HFFc6 (cell line): ENCODE results near the gene XPO4. TPM values are rescaled to one million over a fixed set of nuclear protein-coding genes. Genes with fewer than 3 reads are reported as not detected.

ENCODE experiments used
- DNase-seq: peaks from one replicate; pipeline ENCODE4 v3.0.0-alpha.2; 2018
- H3K27ac Mint-ChIP-seq: 2 replicates; pipeline ENCODE4 v1.8.0; 2020; ENCODE audit warnings: mild to moderate bottlenecking, mixed read lengths
- H3K27me3 Mint-ChIP-seq: 2 replicates; pipeline ENCODE4 v1.8.0; 2021; ENCODE audit warnings: mild to moderate bottlenecking, moderate library complexity, mixed read lengths; ENCODE audit not compliant: insufficient read depth
- H3K36me3 Mint-ChIP-seq: 2 replicates; pipeline ENCODE4 v1.8.0; 2021; ENCODE audit warnings: low read depth, mixed read lengths
- H3K4me1 Mint-ChIP-seq: 2 replicates; pipeline ENCODE4 v1.8.0; 2020; ENCODE audit warnings: low read depth, mixed read lengths
- H3K4me3 Mint-ChIP-seq: 2 replicates; pipeline ENCODE4 v1.8.0; 2020; ENCODE audit warnings: mild to moderate bottlenecking, moderate library complexity, mixed read lengths
- H3K9me3 Mint-ChIP-seq: 2 replicates; pipeline ENCODE4 v1.8.0; 2020; ENCODE audit warnings: mild to moderate bottlenecking, mixed read lengths
- total RNA-seq, 6 experiments: library from RNA; stranded (reverse); fragmentation: NEBNext Ultra II Directional; extraction: Animal tissue kit (Norgen Biotek cat#: 25700); gene quantifications; 2 replicates in 1 of 6; 3 replicates in 5 of 6; pipeline ENCODE4 v1.2.3, GENCODE V29; 2021
- TF ChIP-seq, protein P1 (sequence below): fragments of 200-600 bp; sonication (generic); IDR thresholded peaks from 2 replicates; pipeline ENCODE4 v1.5.0; 2021; ENCODE audit warnings: antibody characterized with exemption, mild to moderate bottlenecking

The XPO4 gene
- total RNA-seq, 6 experiments from 2014 or later: 14.2 to 17.6 (median 15.2) TPM

DNA sequence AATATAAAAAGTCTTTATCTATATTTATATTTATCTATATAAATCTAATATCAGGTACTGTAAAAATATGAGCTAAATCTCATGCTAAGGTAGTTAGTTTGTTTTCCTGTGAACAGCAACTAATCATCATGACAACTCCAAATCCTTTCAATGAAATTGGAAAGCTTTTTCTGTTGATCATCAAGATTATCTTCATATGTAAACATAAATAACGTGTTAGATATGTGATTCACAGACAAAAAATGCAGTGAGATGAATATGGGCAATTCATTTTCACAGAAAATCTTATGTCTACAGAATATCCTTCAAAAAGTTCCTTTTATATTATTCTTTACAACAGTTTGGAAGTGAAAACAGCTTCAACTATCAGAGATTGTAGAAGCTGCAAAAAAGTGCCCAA lies 87.1 kb downstream of the XPO4 start:
- TF ChIP-seq, protein P1, sequence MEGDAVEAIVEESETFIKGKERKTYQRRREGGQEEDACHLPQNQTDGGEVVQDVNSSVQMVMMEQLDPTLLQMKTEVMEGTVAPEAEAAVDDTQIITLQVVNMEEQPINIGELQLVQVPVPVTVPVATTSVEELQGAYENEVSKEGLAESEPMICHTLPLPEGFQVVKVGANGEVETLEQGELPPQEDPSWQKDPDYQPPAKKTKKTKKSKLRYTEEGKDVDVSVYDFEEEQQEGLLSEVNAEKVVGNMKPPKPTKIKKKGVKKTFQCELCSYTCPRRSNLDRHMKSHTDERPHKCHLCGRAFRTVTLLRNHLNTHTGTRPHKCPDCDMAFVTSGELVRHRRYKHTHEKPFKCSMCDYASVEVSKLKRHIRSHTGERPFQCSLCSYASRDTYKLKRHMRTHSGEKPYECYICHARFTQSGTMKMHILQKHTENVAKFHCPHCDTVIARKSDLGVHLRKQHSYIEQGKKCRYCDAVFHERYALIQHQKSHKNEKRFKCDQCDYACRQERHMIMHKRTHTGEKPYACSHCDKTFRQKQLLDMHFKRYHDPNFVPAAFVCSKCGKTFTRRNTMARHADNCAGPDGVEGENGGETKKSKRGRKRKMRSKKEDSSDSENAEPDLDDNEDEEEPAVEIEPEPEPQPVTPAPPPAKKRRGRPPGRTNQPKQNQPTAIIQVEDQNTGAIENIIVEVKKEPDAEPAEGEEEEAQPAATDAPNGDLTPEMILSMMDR: no peak
- H3K4me1 Mint-ChIP-seq: peaks cover 49% of the 10 kb centered on the region
- no peaks in the 10 kb centered on the region for H3K27me3 Mint-ChIP-seq
- no peaks in the 10 kb centered on the region for H3K9me3 Mint-ChIP-seq
- no peak overlapping the region for H3K27ac Mint-ChIP-seq
- H3K4me3 Mint-ChIP-seq: no peak overlapping the region
- H3K36me3 Mint-ChIP-seq: peaks cover 23% of the 10 kb centered on the region
- no peak for DNase-seq

DNA sequence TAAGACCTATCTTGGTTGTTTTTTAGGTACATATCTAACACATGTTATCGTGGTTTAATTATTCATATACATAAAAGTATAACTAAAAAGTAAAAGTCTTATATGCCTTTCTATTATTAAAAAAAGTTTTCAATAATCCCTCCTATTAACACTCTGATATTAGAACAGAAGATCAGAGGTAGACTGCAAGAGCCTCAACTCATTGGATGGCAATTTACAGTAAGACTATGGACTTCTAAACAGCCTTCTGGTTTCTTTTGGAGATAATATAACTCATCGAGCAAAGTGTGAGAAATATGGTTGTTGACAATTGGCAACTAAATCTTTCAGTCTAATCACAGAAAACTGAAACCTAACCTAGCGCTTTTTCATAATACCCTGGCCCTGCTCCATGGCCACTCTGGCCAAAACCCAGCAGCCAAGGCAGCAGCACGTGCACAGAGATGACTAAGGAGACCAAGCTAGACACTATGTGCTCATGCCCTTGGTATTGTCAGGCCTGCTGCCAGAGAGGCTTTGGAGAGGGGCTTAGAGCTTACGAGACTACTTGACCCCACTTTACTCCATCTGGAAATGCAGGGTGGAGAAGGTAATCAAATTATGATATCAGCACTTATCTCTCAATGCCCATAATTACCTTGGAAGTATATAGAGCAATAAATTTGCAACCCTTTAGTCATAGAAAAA lies 88.2 kb downstream of the XPO4 start:
- Mint-ChIP-seq H3K4me3 (peak overlapping the region; percentile 8), H3K27ac (peak overlapping the region; percentile 92), H3K4me1 (peaks cover 50% of the 10 kb centered on the region), H3K36me3 (peaks cover 24% of the 10 kb centered on the region), H3K27me3 (no peaks in the 10 kb centered on the region), H3K9me3 (no peaks in the 10 kb centered on the region)
- TF ChIP-seq, protein P1: no peak
- DNase-seq: peak; percentile 92

DNA sequence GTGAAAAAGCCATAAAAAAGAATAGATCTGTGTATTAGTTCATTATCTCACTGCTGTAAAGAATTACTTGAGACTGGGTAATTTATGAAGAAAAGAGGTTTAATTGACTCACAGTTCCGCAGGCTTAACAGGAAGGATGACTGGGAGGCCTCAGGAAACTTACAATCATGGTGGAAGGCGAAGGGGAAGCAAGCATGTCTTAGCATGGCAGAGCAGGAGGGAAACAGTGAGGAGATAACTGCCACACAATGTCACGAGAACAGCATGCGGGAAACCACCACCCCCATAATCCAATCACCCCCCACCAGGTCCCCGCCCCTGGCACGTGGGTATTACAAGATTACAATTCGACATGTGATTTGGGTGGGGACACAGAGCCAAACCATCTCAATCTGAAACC lies 89.7 kb downstream of the XPO4 start:
- H3K4me1 Mint-ChIP-seq: peaks cover 50% of the 10 kb centered on the region
- H3K4me3 Mint-ChIP-seq: peak overlapping the region; percentile 8
- DNase-seq: no peak
- peak overlapping the region; percentile 75 for H3K27ac Mint-ChIP-seq
- TF ChIP-seq, protein P1: no peak
- H3K27me3 Mint-ChIP-seq: no peaks in the 10 kb centered on the region
- peaks cover 31% of the 10 kb centered on the region for H3K36me3 Mint-ChIP-seq
- H3K9me3 Mint-ChIP-seq: no peaks in the 10 kb centered on the region

DNA sequence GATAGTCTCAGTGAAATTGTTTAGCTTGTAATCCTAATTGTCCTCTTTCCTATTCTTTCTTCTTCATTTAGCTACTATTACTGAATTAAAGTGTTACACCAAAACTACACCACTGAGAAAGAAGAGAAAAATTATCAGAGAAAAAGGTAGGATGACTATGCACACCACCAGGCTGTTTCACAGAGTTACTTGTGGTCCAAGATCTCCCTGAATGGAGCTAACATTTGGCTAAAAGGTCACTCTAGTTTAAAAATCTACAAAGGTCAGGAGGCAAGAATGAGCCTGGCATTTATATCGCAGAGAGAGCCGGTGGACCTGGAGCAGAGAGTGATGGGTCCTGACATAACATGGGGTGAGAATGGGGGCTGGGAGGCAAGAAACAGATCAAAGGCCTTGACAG lies 91.7 kb downstream of the XPO4 start:
- peaks cover 43% of the 10 kb centered on the region for H3K4me1 Mint-ChIP-seq
- TF ChIP-seq, protein P1: no peak
- H3K27me3 Mint-ChIP-seq: no peaks in the 10 kb centered on the region
- no peak for DNase-seq
- H3K36me3 Mint-ChIP-seq: peaks cover 29% of the 10 kb centered on the region
- H3K9me3 Mint-ChIP-seq: no peaks in the 10 kb centered on the region
- H3K4me3 Mint-ChIP-seq: no peak overlapping the region
- no peak overlapping the region for H3K27ac Mint-ChIP-seq

DNA sequence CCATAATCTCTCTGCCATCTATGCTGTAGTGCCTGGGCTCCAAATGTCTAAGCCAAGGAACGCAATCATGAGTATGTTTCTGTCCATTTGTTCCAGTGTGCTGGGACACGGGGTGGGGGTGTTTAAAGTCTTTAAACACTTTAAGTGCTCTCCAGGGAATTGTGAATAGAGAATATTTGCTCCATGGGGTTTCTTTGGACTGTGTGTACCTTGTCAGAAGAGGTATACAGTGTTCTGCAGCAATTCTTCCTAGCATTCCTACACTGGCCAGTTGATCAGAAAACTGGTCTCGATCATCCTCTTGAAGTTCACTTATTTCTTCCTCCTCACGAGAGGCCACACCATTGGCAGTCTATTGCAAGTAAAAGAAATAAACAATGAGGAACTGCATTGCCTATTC lies 93.7 kb downstream of the XPO4 start:
- TF ChIP-seq, protein P1: no peak
- Mint-ChIP-seq H3K9me3 (no peaks in the 10 kb centered on the region), H3K27ac (no peak overlapping the region), H3K27me3 (no peaks in the 10 kb centered on the region), H3K4me3 (no peak overlapping the region), H3K36me3 (peaks cover 29% of the 10 kb centered on the region), H3K4me1 (peaks cover 30% of the 10 kb centered on the region)
- no peak for DNase-seq
